Upper lobe of left lung (tissue), 6 donors: ENCODE results near the gene LSM10. TPM values are rescaled to one million over a fixed set of nuclear protein-coding genes. Genes with fewer than 3 reads are reported as not detected.

ENCODE experiments used
- ATAC-seq, 2 donors: fragments of 200-7000 bp; cut with Tn5 transposase; one replicate each; pipeline ENCODE4 v1.9.1; 2022; ENCODE audit warnings: mild to moderate bottlenecking in 2 of 2, moderate library complexity in 2 of 2; ENCODE audit not compliant: low FRiP score in 2 of 2
- DNase-seq, 2 donors: peaks; one replicate each; pipeline ENCODE4 v3.0.0-alpha.2; 2019 to 2020
- H3K27ac ChIP-seq, 4 donors: fragments of 200-600 bp; sonication (generic); one replicate each; pipeline ENCODE4 v1.5.1; 2016 to 2019
- H3K27me3 ChIP-seq, 4 donors: fragments of 200-600 bp; sonication (generic); one replicate each; pipeline ENCODE4 v1.5.1; 2017 to 2019
- H3K36me3 ChIP-seq, 4 donors: fragments of 200-600 bp; sonication (generic); one replicate each; pipeline ENCODE4 v1.5.1; 2016 to 2019
- H3K4me1 ChIP-seq, 4 donors: fragments of 200-600 bp; sonication (generic); one replicate each; pipeline ENCODE4 v1.5.1; 2018 to 2019
- H3K4me3 ChIP-seq, 4 donors: fragments of 200-600 bp; sonication (generic); one replicate each; pipeline ENCODE4 v1.5.1; 2017 to 2019; ENCODE audit warnings: mild to moderate bottlenecking in 2 of 4, moderate library complexity in 1 of 4
- H3K9me3 ChIP-seq, 4 donors: fragments of 200-600 bp; sonication (generic); one replicate each; pipeline ENCODE4 v1.5.1; 2018 to 2019
- EP300 ChIP-seq, 4 donors: sonication (generic); formaldehyde crosslinking; IDR thresholded peaks; one replicate each; pipeline ENCODE4 v1.5.1; 2017; ENCODE audit warnings: antibody characterized with exemption in 4 of 4, control low read depth in 2 of 4
- POLR2A ChIP-seq, 4 donors: fragments of 450-650 bp; IDR thresholded peaks; one replicate each; pipeline ENCODE4 v1.5.1; 2016 to 2017; ENCODE audit warnings: antibody characterized with exemption in 4 of 4, mild to moderate bottlenecking in 2 of 4
- POLR2AphosphoS5 ChIP-seq, 2 donors: sonication (generic); formaldehyde crosslinking; IDR thresholded peaks; one replicate each; pipeline ENCODE4 v1.5.1; 2017; ENCODE audit warnings: antibody characterized with exemption in 2 of 2
- WGBS, 2 donors: methylation state at CpG; one replicate each; pipeline ENCODE4 v1.1.5; 2017 to 2018; 5-methylcytosine and 5-hydroxymethylcytosine counted together
- total RNA-seq, 6 donors: library from RNA; depleted of rRNA in 4 of 6; stranded (reverse); fragments of >200 nt in 4 of 6; gene quantifications; one replicate each; pipeline versions ENCODE4 v1.1.0 to v1.2.1, GENCODE V29; 2016 to 2021
- TF ChIP-seq, protein P1 (sequence below), 6 experiments: fragments of 450-650 bp in 4 of 6; fragments of 200-600 bp in 2 of 6; sonication (generic) in 2 of 6; IDR thresholded peaks; one replicate each; pipeline ENCODE4 v1.5.1; 2016 to 2019; ENCODE audit warnings: antibody characterized with exemption in 6 of 6
- donor health status: DM: no; HTN: no; CAD: no; lungs with moderate emphysema.
- donor health status: DM: no; HTN: yes; CAD: no; lungs with severe emphysema.

LSM10 gene
- total RNA-seq, 6 donors from 2014 or later = 19.1 to 54.6 (median 35.8) TPM

DNA sequence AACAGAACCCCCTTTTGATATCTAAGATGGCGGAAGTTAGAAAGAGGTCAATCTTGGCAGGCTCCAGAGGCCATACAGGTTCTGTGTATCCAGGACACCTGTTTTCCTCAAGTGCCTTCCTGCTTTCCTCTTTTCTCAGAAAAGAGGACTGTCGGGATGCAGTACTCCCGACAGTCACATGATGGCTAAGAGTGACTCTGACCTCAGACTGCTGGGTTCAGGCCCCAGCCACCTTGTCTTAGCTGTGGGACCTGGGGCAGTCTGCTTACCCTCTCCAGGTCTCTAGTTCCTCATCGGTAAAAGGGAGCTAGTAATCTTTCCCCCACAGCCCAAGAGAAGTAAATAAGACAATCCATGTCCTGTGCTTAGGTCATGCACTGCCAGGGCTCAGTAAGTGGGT lies 41.9 kb downstream of the LSM10 start:
- Histone ChIP-seq H3K9me3 (no peaks in the 10 kb centered on the region), H3K27ac (no peak overlapping the region), H3K4me1 (peaks cover 26 to 34% (median 31%) of the 10 kb centered on the region in 4 donors), H3K4me3 (no peak overlapping the region), H3K36me3 (peaks cover 17 to 71% (median 51%) of the 10 kb centered on the region in 4 donors), H3K27me3 (no peaks in the 10 kb centered on the region)
- TF ChIP-seq POLR2A (IDR thresholded peaks at IDR 0.05) = no peak
- no peak for TF ChIP-seq EP300 (IDR thresholded peaks at IDR 0.05)
- TF ChIP-seq, protein P1, sequence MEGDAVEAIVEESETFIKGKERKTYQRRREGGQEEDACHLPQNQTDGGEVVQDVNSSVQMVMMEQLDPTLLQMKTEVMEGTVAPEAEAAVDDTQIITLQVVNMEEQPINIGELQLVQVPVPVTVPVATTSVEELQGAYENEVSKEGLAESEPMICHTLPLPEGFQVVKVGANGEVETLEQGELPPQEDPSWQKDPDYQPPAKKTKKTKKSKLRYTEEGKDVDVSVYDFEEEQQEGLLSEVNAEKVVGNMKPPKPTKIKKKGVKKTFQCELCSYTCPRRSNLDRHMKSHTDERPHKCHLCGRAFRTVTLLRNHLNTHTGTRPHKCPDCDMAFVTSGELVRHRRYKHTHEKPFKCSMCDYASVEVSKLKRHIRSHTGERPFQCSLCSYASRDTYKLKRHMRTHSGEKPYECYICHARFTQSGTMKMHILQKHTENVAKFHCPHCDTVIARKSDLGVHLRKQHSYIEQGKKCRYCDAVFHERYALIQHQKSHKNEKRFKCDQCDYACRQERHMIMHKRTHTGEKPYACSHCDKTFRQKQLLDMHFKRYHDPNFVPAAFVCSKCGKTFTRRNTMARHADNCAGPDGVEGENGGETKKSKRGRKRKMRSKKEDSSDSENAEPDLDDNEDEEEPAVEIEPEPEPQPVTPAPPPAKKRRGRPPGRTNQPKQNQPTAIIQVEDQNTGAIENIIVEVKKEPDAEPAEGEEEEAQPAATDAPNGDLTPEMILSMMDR (IDR thresholded peaks at IDR 0.05) = no peak
- TF ChIP-seq POLR2AphosphoS5 (IDR thresholded peaks at IDR 0.05) = no peak
- no peak for DNase-seq
- whole genome bisulfite sequencing, 2 donors = 81 to 86% methylated on average over 4 of the region's 4 CpGs
- no peak for ATAC-seq

DNA sequence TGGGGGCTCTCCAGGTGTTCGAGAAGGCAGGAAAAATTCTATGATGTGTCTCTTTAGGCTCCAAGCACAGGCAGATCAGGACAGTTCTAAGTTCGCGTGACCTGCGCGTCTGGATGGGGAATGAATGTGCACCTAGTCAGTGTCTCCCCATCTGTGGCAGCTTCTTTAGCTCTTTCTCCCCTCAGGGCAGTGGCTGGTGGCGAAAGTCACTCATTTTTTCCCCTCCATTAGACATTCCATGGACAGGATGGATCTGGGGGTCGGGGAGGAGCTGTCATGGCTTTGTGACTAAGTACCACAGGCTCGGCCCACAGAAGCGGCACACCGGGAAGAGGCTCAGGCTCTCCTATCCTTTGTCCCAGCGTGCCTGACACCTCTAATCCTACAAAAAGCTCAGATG lies 43.2 kb downstream of the LSM10 start:
- H3K27me3 ChIP-seq = no peaks in the 10 kb centered on the region
- 92 to 98% methylated on average over 11 of the region's 11 CpGs for WGBS, 2 donors
- no peak for DNase-seq
- TF ChIP-seq, protein P1 (IDR thresholded peaks at IDR 0.05) = no peak
- TF ChIP-seq EP300 (IDR thresholded peaks at IDR 0.05) (no peak), POLR2AphosphoS5 (IDR thresholded peaks at IDR 0.05) (no peak), POLR2A (IDR thresholded peaks at IDR 0.05) (no peak)
- ATAC-seq = no peak
- peaks cover 17 to 74% (median 52%) of the 10 kb centered on the region in 4 donors for H3K36me3 ChIP-seq
- no peaks in the 10 kb centered on the region for H3K9me3 ChIP-seq
- peaks cover 32 to 38% (median 36%) of the 10 kb centered on the region in 4 donors for H3K4me1 ChIP-seq
- H3K27ac ChIP-seq = no peak overlapping the region
- H3K4me3 ChIP-seq = no peak overlapping the region

DNA sequence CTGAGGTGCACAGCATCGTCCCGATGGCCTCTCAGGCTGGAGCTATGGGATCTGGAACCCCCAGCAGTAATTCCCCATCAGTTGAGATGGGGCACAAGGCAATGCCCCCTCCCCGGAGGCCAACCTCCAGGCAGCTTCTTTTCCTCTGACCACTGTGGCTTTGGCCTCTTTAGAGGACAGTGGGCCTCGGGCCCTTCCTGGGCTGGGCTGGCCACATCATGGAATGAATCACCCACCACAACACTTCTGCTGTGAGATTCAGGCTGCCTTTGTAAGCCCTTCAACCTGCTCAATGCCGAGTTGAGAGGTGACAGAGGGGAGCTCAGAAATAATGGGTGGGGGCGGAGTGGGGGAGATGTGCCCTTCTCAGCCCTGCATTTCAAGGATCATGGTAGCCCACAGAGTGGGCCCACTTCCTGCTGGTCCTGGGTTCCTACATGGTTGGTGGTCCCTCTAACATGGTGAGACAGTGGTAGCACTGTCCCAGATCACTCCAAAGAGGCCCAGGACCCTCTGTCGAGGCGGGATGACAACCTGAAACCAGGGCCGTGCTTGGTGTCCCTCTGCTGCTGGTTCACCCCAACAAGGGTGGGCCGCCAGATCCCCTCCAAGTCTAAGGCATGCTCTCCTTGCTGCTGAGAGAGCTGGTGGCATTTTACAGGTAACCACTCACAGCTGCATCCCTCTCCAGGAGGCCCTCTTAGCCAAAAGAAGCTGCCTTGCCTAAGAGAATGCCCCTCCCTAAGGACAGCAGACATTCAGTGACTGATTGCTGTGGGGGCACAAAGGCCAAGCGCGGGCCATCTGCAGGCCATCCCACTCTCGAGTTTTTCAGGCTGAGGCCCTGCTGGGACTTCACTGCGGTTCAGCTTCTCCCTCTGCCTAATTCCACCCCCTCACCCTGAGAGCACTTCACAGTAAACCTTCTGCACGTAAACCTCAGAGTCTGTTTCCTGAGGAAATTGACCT lies 44.5 kb downstream of the LSM10 start:
- Histone ChIP-seq H3K36me3 (peaks cover 21 to 69% (median 51%) of the 10 kb centered on the region in 4 donors), H3K27me3 (no peaks in the 10 kb centered on the region), H3K27ac (peak overlapping the region in 1 of 4 donors; percentile 77), H3K4me3 (no peak overlapping the region), H3K9me3 (no peaks in the 10 kb centered on the region), H3K4me1 (peaks cover 28 to 39% (median 36%) of the 10 kb centered on the region in 4 donors)
- 82 to 84% methylated on average over 13 to 15 of the region's 15 CpGs for WGBS, 2 donors
- TF ChIP-seq POLR2A (IDR thresholded peaks at IDR 0.05) (no peak), EP300 (IDR thresholded peaks at IDR 0.05) (no peak), POLR2AphosphoS5 (IDR thresholded peaks at IDR 0.05) (no peak)
- TF ChIP-seq, protein P1 (IDR thresholded peaks at IDR 0.05) = no peak
- ATAC-seq (no peak), DNase-seq (no peak)

GRCh38 chr1:36352125-36352909 lies 45.4 kb downstream of the LSM10 start:
- TF ChIP-seq POLR2A (IDR thresholded peaks at IDR 0.05) (no peak), EP300 (IDR thresholded peaks at IDR 0.05) (no peak), POLR2AphosphoS5 (IDR thresholded peaks at IDR 0.05) (no peak)
- TF ChIP-seq, protein P1 (IDR thresholded peaks at IDR 0.05) = no peak
- H3K4me1 ChIP-seq = peaks cover 28 to 39% (median 36%) of the 10 kb centered on the region in 4 donors
- no peak overlapping the region for H3K4me3 ChIP-seq
- H3K9me3 ChIP-seq = no peaks in the 10 kb centered on the region
- DNase-seq (no peak), ATAC-seq (no peak)
- H3K27ac ChIP-seq = peak overlapping the region in 3 of 4 donors; percentile 30 to 77 (median 74)
- H3K36me3 ChIP-seq = peaks cover 25 to 69% (median 51%) of the 10 kb centered on the region in 4 donors
- WGBS, 2 donors = 74 to 84% methylated on average over 6 to 13 of the region's 13 CpGs
- H3K27me3 ChIP-seq = no peaks in the 10 kb centered on the region
